GM21825 (cell line): Measurements from ENCODE around the gene CNTNAP2.
"Not testable (repeated sequence)": the region's sequence is repeated elsewhere in the genome, so short reads cannot be mapped to it uniquely, and the experiment has no call there.

Experiments used
- ATAC-seq: cut with Tn5 transposase; IDR thresholded peaks from one replicate; pipeline ENCODE4 v1.9.1; 2021; ENCODE audit warnings: mild to moderate bottlenecking, moderate library complexity; ENCODE audit not compliant: unreplicated experiment

The CNTNAP2 gene

DNA sequence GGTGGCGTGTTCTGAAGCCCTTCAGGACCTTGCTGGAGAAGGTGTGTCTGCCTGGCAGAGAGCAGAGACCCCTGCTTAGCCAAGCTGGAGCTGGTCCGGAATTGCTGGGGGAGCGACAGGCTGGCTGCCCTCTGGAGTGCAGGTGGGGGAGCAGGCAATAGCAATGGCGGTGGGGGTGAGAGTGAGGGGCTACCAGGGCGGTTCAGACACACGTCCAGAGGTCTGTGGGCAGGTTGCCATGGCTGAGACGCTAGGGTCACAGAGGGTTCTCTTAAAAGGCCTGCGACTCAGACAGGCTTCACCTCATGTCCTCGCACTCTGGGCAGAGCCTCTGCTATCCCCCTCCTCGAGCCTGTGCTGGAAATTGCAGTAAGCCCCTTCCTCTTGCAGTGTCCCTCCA lies 2144.9 kb downstream of the CNTNAP2 start:
- ATAC-seq, result no peak

DNA sequence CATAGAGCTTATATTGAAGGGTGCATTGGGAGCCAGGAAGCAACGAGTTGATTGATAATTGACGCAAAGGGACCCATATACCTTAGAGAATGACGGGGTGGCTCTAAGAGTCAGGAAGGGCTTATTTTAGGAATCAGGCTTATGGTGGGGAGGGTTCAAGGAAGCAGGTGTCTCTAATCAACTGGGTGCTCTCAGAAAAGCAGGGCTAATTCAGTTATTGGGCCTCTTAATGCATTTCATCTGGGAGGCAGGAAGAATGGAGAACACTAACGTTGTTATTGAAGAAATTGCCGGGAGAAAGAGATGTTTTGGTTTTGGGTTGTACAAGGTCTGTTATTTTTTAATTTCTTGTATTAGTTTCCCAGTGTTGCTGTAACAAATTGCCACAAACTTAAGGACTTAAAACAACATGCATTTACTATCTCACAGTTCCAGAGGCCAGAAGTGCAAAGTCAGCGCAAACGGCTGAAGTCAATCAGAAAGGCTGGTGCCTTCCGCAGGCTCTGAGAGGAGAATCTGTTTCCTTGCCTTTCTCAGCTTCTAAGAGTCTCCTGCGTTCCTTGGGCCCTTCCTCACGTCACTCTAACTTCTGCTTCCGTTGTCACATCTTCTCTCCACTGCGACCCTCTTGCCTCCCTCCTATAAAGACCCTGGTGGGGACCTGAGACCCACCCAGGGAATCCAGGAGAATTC lies 2145.5 kb downstream of the CNTNAP2 start:
- no peak for ATAC-seq

DNA sequence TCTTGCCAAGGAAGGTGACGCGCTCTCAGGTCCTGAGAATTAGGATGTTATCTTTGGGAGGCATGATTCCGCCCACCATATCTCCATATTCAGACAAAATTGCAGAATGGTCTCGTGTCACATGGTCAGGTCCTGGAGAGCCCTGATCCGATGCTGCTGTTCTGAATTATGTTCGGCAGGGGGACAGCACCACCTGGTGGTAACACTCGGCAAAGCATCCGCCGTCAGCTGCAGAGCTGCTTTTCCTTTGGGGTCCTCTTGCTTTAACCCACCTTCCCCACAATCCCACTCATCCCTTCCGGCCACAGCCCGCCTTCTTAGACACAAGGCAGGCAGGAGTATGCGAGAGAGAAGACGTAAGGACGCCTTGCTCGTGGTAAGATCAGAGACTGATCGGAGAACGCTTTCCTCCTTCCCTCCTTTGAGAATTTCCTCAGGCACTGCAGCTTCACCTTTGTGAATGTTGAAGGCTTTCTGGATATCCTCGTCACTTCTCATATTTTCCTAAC lies 2146.2 kb downstream of the CNTNAP2 start:
- peak; percentile 71 for ATAC-seq

DNA sequence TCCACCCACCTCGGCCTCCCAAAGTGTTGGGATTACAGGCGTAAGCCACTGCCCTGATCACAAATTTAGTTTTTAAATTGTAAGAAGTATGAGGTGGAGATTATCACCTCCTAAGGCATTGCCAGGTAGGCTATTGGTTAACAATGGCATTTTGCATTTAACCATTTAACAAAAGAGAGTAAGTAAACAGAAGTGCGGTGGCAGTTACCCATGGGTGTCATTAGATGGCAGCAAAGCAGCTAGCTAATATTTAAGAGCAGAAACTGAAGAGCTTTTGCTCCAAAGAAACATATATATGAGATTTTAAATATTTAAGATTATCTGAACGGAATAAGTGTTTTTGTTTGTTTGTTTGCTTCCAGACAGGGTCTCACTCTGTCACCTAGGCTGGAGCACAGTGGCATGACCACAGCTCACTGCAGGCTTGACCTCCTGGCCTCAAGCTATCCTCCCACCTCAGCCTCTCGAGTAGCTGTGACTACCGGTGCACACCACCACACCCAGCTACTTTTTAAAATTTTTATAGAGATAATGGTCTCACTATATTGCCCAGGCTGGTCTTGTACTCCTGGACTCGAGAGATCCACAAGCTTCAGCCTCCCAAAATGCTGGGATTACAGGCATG lies 2148.4 kb downstream of the CNTNAP2 start:
- no peak for ATAC-seq

DNA sequence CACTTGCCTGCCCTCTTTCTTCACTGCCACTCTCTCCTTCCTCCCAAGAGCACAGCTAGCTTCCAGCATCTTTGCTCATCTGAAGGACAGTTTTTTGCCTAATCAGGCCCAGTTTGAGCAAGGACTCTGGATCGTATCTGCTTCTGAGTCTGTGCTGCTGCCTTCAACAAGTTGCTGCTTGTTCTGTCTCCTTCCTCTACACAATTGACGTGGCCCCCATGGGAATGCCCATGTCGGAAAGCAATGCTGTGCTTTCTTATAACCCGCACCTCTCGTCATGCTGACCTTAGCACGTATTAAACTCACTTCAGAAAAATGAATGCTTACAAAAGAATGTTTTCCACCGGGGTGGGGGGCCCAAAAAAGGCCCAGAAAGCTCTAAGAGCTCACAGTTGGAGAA lies 2149.3 kb downstream of the CNTNAP2 start:
- no peak for ATAC-seq

DNA sequence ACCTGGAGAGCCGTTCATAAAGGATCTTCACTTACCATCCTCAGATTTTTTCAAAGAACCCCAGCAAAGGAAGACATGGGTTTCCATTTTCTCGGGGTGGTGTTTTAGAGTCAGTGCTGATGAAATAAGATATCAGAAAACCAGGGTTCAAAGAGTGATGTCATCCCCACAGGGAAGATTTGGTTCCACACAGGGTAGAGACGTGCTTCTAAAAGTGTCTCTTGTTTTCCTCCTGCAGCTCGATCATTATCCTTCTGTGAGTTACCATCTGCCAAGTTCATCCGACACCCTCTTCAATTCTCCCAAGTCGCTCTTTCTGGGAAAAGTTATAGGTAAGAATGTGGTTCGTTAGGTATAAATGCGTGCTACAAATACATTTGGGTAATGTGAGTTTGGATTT lies 2150.2 kb downstream of the CNTNAP2 start:
- ATAC-seq, result no peak

DNA sequence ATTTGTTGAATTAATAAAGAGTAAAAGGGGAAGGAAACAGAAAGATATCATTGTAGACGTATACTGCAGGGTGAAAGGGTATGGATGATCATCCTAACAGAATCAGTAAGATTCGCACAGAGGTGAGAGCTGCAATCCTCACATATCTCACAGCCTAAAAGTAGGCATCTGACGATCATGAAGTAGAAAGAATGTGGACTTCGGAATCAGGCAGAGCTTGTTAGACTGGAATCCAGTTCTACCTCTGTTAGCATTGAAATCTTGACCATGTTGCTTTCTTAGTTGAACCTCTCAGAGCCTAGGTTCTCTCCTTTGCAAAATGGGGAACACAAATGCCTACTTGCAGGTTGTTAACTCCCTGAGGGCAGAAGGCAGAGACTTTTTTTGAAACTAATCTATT lies 2154.0 kb downstream of the CNTNAP2 start:
- no peak for ATAC-seq

DNA sequence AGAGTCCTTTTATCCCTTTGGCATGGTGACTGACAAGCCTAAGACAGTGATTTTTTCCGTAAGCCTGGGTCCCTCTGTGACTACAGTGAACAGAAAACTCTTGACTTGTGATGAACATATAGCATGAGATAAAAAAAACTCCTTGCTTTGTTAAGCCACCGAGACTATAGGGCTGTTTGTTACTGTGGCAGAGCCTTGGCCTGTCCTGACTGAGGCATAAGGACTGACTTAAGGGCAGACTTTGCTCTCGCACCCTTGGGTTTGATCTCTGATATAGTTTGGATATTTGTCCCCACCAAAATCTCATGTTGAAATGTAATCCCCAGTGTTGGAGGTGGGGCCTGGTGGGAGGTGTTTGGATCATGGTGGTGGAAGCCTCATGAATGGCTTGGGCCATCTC lies 2157.5 kb downstream of the CNTNAP2 start:
- no peak for ATAC-seq

DNA sequence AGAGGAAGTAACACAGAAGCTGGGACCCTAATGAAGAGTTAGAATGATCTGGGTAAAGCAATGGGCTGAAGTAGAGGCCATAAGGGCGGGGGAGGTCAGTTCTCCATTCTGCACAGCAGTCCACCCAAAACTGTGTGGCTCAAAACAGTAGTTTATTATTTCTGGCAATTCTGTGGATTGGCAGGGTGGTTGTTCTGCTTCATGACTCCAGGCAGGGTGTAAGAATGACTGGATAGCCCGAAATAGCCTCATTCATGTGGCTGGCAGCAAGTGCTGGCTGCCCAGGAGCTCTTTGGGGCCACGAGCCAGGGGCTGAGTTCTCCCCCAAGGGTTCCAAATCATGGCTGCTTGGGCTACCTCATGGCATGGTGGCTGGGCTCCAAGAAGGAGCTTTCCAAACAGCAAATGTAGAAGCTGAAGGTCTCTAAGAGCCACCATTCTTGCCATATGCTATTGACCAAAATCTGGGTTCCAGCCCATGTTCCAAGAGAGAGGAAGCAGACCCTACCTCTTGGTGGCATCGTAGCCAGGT lies 2158.8 kb downstream of the CNTNAP2 start:
- no peak for ATAC-seq

DNA sequence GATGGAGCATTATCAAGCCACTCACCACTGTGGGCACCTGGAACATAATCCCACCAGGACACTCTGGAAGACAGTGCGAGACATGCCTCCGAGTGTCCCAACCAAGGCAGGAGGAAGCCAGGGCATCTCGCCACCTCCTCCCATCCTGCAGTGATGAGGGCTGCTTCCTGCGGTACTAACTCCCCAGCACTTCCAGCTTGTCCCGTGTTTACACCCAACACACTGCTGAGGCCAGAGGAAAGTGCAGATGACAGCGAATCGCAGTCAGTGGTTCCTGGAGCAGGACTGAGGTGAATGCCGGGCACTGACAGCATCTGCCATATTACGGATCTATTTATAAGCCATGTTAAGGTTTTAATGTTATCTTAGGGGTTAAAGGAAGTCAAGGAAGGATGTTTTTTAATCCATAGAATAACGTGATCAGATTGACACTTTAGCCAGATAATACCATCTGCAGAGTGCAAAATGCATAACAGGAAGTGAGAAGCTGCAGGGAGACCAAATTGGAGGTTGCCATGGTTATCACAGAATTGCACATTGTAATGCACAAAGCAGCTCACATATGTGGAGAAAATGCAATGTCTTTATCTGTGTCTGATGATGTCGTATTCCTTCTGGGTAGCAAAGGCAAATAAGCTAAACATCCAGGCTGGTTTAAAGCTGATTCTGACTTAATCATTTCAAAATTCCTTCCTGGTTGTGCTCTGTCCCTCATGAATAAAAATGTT lies 2159.9 kb downstream of the CNTNAP2 start:
- no peak for ATAC-seq

DNA sequence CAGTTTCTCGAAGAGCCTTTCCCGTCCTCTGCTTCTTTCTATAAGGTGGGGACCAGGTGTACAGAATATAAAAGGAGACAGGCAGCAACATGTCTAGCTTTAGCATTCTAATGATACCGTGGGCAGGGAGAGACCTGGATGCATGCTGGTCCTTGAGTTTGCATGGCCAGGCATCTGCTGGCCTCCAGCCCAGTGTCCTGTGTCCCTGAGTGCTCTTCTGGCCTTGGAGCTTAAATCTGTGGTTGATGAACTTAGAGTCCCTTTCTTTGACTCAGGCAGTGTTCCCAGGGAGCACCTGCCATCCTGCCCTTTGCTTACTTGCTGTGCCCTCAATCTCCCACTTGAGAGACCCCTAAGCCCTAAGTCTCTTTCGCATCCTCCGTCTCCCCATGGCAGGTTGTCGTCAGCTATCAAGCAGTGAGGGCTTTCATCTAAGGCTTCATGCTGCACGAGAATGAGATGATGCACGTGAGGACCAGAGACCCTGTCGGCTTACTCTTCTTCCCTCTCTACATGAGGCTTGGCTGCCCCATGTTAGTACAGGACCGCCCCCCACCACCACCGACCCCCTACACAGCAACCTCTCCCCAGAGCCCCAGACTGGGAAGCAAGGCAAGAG lies 2160.6 kb downstream of the CNTNAP2 start:
- ATAC-seq, result no peak

DNA sequence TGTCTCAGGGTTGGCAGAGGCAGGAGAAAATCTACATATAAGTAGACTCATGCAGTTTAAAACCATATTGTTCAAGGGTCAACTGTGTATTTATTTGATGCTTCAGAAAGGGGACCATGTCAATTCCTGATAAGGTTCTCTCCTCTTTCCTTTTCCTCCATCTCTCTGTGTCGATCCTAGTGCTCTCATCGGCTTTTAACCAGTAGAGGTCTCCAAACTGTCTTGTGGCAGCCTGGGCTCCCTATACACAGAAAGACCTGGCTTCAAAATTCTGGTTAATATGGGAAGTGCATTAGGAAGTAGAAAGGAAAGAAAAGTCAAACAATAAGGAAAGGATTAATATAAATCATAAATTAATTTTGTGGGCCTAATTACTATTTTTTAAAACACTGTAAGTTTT lies 2169.5 kb downstream of the CNTNAP2 start:
- no peak for ATAC-seq

DNA sequence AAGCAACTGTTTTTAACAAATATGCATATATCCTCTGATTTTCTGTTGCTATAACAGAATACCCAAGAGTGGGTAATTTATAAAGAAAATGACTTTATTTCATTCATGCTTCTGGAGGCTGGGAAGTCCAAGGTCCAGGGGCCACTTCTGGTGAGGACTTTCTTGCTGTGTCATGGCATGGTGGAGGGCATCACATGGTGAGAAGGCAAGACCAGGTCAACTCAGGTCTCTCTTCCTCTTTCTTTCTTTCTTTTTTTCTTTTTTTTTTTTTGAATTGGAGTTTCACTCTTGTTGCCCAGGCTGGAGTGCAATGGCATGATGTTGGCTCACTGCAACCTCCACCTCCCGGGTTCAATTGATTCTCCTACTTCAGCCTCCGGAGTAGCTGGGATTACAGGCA lies 2170.9 kb downstream of the CNTNAP2 start:
- ATAC-seq, result no peak

DNA sequence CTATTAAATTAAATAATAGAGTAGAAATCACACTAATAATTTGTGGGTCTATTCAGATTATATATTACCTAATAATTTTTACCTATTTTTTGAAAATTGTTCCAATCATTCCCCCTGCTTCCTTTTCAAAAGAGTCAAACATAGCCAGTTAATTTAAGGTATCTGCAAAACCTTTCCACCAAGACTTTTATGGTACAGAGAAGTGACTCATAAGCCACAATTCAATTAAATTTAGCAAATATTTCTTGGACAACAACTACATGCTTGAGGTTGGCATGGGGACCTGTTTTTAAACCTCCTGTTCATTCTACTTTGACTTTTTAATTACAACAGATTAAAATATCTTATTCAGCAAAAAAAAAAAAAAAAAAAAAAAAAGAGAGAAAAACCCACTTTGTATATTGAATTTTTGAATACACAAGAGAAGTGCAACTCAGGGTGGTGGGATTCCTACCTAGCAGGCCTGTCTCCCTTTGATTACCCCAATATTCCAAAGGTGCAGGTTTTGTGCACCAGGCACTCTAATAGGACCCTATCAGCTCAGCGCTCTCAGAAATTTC lies 2172.1 kb downstream of the CNTNAP2 start:
- ATAC-seq, result no peak

DNA sequence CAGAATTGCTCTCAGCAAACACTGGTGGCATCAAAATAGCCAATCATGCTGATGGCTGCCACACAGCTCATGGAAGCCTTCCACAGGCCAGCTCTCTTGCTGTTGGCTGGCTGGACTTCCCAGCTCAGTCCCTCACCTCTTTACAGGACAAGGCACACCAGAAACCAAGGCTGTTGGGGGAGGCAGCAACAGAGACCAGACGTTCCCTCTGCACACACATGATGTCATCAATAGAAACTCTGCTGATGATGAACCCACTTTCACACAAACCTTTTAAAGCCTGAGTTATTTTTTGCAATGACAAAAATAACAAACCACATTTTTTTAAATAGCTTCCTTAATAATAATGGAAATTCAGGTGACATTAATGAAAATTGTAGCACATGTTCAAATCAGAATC lies 2173.0 kb downstream of the CNTNAP2 start:
- no peak for ATAC-seq

DNA sequence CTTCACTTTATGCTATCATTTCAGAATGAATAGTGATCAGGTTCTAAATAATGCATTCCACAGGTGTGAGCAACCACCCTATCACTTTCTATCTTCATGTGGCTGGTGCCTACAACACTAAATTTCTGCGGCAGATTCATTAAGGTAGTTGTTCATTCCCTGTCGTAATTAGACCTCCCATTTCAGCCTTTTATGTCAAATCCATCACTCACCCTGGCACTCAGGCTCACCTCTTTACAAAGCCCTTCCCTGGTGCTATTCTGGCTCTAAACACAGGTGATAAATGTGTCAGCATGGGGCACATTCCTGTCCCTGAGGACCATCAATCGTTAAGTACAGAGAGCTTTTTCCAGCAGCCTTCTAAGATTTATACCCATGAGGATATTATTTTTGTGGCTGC lies 2173.9 kb downstream of the CNTNAP2 start:
- ATAC-seq, result no peak

DNA sequence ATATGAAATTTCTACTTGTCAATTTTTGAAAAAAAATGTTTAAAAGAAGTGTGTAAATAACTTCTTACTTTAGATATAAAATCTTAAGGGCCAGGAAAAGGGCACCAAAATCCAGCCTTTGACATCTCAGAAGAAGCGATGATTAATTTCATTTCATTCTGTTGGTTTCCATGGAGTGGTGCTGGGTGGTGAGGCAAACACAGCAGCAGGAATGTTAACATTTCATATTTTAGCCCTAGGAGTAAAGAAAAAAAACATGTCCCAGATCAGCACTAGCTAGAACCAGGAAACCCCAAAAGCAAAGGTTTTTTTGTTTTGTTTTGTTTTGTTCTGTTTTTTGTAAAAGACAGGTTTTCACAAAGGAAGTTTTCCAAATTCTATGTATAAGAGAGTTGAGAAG lies 2175.2 kb downstream of the CNTNAP2 start:
- no peak for ATAC-seq

DNA sequence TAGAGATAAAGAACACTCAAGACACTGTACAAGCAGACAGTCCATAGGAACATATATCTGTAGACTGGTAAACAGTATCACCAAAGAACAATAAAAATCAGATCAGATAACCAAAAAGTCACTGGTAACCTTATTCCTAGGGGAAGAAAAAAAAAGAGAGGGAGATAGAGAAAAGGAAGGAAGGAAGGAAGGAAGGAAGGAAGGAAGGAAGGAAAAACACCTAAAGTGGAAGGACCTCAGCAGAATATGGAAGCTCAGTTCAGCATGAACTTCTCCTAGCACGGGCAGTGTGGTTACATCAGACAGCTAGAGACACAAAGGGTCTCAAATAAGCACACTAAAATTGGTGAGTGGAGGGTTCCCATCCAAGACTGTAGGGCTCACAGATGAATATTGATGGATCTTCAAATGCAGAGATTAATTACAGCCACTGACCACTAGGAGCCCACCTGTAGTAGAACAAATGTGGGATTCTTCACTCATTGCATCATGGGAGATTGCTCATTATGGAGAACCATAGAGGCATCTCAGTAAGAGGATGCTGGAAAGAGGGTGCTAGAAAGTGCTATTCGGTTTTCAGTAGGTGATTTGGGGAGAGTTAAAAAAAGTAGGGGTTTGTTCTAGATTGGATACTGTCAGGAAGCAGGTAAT lies 2180.5 kb downstream of the CNTNAP2 start:
- ATAC-seq, result no peak

DNA sequence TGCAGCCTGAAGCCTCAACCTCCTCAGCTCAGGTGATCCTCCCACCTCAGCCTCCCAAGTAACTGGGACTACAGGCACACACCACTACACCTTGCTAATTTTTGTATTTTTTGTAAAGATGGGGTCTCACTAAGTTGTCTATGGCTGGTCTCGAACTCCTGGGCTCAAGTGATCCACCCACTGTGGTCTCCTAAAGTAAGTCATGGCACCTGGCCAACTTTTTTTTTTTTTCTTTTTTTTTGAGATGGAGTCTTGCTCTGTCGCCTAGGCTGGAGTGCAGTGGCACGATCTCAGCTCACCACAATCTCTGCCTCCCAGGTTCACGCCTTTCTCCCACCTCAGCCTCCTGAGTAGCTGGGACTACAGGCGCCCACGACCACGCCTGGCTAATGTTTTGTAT lies 2182.2 kb downstream of the CNTNAP2 start:
- not testable (repeated sequence) for ATAC-seq
